Upper lobe of left lung (tissue), 4 donors: ENCODE data around the gene PAIP2B.

Source experiments
- CTCF ChIP-seq, 6 experiments: fragments of 450-650 bp in 4 of 6; fragments of 200-600 bp in 2 of 6; sonication (generic) in 2 of 6; IDR thresholded peaks; one replicate each; pipeline ENCODE4 v1.5.1; 2016 to 2019; ENCODE audit warnings: antibody characterized with exemption in 6 of 6
- EP300 ChIP-seq, 4 donors: sonication (generic); formaldehyde crosslinking; IDR thresholded peaks; one replicate each; pipeline ENCODE4 v1.5.1; 2017; ENCODE audit warnings: antibody characterized with exemption in 4 of 4, control low read depth in 2 of 4
- POLR2A ChIP-seq, 4 donors: fragments of 450-650 bp; IDR thresholded peaks; one replicate each; pipeline ENCODE4 v1.5.1; 2016 to 2017; ENCODE audit warnings: antibody characterized with exemption in 4 of 4, mild to moderate bottlenecking in 2 of 4
- POLR2AphosphoS5 ChIP-seq, 2 donors: sonication (generic); formaldehyde crosslinking; IDR thresholded peaks; one replicate each; pipeline ENCODE4 v1.5.1; 2017; ENCODE audit warnings: antibody characterized with exemption in 2 of 2

GRCh38 chr2:71269511-71270090, 42.7 kb upstream of the PAIP2B start:
- TF ChIP-seq CTCF (IDR thresholded peaks at IDR 0.05): no peak
- no peak for TF ChIP-seq POLR2A (IDR thresholded peaks at IDR 0.05)
- TF ChIP-seq POLR2AphosphoS5 (IDR thresholded peaks at IDR 0.05): no peak
- TF ChIP-seq EP300 (IDR thresholded peaks at IDR 0.05): no peak
